BE2C (cell line): ENCODE measurements around the gene PRKX.
"Not testable (repeated sequence)": the region's sequence is repeated elsewhere in the genome, so short reads cannot be mapped to it uniquely, and the experiment has no call there.

Experiments used
- DNase-seq: peaks from one replicate; pipeline ENCODE4 v3.0.0-alpha.2; 2020
- H3K27me3 ChIP-seq: fragments of 250-450 bp; sonication (Bioruptor Pico); 2 replicates; pipeline ENCODE4 v1.5.1; 2020; ENCODE audit warnings: mild to moderate bottlenecking
- H3K36me3 ChIP-seq: fragments of 250-450 bp; sonication (Bioruptor Pico); 2 replicates; pipeline ENCODE4 v1.5.1; 2020; ENCODE audit warnings: mild to moderate bottlenecking
- H3K4me1 ChIP-seq: fragments of 250-450 bp; sonication (Bioruptor Pico); 2 replicates; pipeline ENCODE4 v1.5.1; 2020
- H3K4me3 ChIP-seq: 2 replicates; pipeline ENCODE4 v1.5.1; 2011; ENCODE audit warnings: low read depth, low read length
- H3K9me3 ChIP-seq: fragments of 250-450 bp; sonication (Bioruptor Pico); 2 replicates; pipeline ENCODE4 v1.5.1; 2020
- CTCF ChIP-seq: IDR thresholded peaks from 2 replicates; pipeline ENCODE4 v1.5.1; 2012; ENCODE audit warnings: mild to moderate bottlenecking, low read depth, low read length

The PRKX gene

GRCh38 chrX:3695536-3695935, 17.9 kb downstream of the PRKX start:
- no peak for TF ChIP-seq CTCF
- no peak for DNase-seq
- Histone ChIP-seq H3K27me3 (no peaks in the 10 kb centered on the region), H3K9me3 (no peaks in the 10 kb centered on the region), H3K4me3 (no peak overlapping the region), H3K36me3 (no peaks in the 10 kb centered on the region), H3K4me1 (no peaks in the 10 kb centered on the region)

GRCh38 chrX:3690140-3690539, 23.3 kb downstream of the PRKX start:
- Histone ChIP-seq H3K9me3 (no peaks in the 10 kb centered on the region), H3K27me3 (no peaks in the 10 kb centered on the region), H3K4me3 (no peak overlapping the region), H3K36me3 (no peaks in the 10 kb centered on the region), H3K4me1 (no peaks in the 10 kb centered on the region)
- TF ChIP-seq CTCF = no peak
- DNase-seq = no peak

GRCh38 chrX:3683236-3683635, 30.2 kb downstream of the PRKX start:
- H3K27me3 ChIP-seq, H3K36me3 ChIP-seq, H3K4me1 ChIP-seq, H3K9me3 ChIP-seq, H3K4me3 ChIP-seq, DNase-seq: not testable (repeated sequence)

GRCh38 chrX:3680459-3680858, 33.0 kb downstream of the PRKX start:
- Histone ChIP-seq H3K9me3 (no peaks in the 10 kb centered on the region), H3K36me3 (no peaks in the 10 kb centered on the region), H3K4me1 (no peaks in the 10 kb centered on the region), H3K4me3 (no peak overlapping the region), H3K27me3 (no peaks in the 10 kb centered on the region)
- TF ChIP-seq CTCF = no peak
- no peak for DNase-seq

- no peak for DNase-seq
- Histone ChIP-seq H3K36me3 (no peaks in the 10 kb centered on the region), H3K9me3 (no peaks in the 10 kb centered on the region), H3K27me3 (no peaks in the 10 kb centered on the region), H3K4me3 (no peak overlapping the region), H3K4me1 (no peaks in the 10 kb centered on the region)
- TF ChIP-seq CTCF = no peak
Observed at GRCh38 chrX:3679669-3680068, 33.8 kb downstream of the PRKX start.

- no peak for TF ChIP-seq CTCF
- DNase-seq = no peak
- Histone ChIP-seq H3K9me3 (no peaks in the 10 kb centered on the region), H3K27me3 (no peaks in the 10 kb centered on the region), H3K4me1 (no peaks in the 10 kb centered on the region), H3K4me3 (no peak overlapping the region), H3K36me3 (no peaks in the 10 kb centered on the region)
Observed at GRCh38 chrX:3678328-3678727, 35.1 kb downstream of the PRKX start.

- Histone ChIP-seq H3K36me3 (no peaks in the 10 kb centered on the region), H3K4me1 (no peaks in the 10 kb centered on the region), H3K27me3 (no peaks in the 10 kb centered on the region), H3K9me3 (no peaks in the 10 kb centered on the region), H3K4me3 (no peak overlapping the region)
- no peak for TF ChIP-seq CTCF
- DNase-seq = no peak
Observed at GRCh38 chrX:3674881-3675280, 38.6 kb downstream of the PRKX start.
